Neuronal stem cell (in vitro differentiated cells): Measurements from ENCODE around the gene ADGRA3.

ENCODE experiments used
- DNase-seq: peaks from one replicate; pipeline ENCODE4 v3.0.0-alpha.2; 2013; ENCODE audit warnings: low spot score
- H2AFZ ChIP-seq: one replicate; pipeline ENCODE4 v1.6.1; 2013; ENCODE audit warnings: mild to moderate bottlenecking, low read length, inconsistent platforms
- H2AK5ac ChIP-seq: 2 replicates; pipeline ENCODE4 v1.6.1; 2013; ENCODE audit warnings: low read depth, mild to moderate bottlenecking, inconsistent platforms, low read length, moderate library complexity, mixed read lengths
- H2BK120ac ChIP-seq: 2 replicates; pipeline ENCODE4 v1.6.1; 2013; ENCODE audit warnings: low read depth, mild to moderate bottlenecking, inconsistent platforms, low read length, moderate library complexity, mixed read lengths
- H2BK12ac ChIP-seq: one replicate; pipeline ENCODE4 v1.6.1; 2013; ENCODE audit warnings: low read length, inconsistent platforms
- H2BK15ac ChIP-seq: 2 replicates; pipeline ENCODE4 v1.6.1; 2013; ENCODE audit warnings: mild to moderate bottlenecking, low read length, inconsistent platforms, mixed read lengths
- H2BK5ac ChIP-seq: one replicate; pipeline ENCODE4 v1.6.1; 2013; ENCODE audit warnings: inconsistent platforms, mild to moderate bottlenecking, low read length, moderate library complexity
- H3K14ac ChIP-seq: one replicate; pipeline ENCODE4 v1.6.1; 2013; ENCODE audit warnings: low read length, inconsistent platforms
- H3K18ac ChIP-seq: 2 replicates; pipeline ENCODE4 v1.6.1; 2013; ENCODE audit warnings: low read length, inconsistent platforms
- H3K23ac ChIP-seq: 2 replicates; pipeline ENCODE4 v1.6.1; 2013; ENCODE audit warnings: low read depth, mild to moderate bottlenecking, mixed read lengths, low read length, inconsistent platforms; ENCODE audit not compliant: poor library complexity
- H3K27ac ChIP-seq: replicated peaks from 3 replicates; pipeline ENCODE4 v1.5.1; 2013; ENCODE audit warnings: low read length, inconsistent platforms
- H3K27me3 ChIP-seq, 3 experiments: 2 replicates each; pipeline ENCODE4 v1.6.1; 2013; ENCODE audit warnings: low read length in 3 of 3, mild to moderate bottlenecking in 2 of 3, inconsistent platforms in 1 of 3, low read depth in 1 of 3, mixed read lengths in 1 of 3, moderate library complexity in 1 of 3; ENCODE audit not compliant: control insufficient read depth in 3 of 3, insufficient read depth in 3 of 3
- H3K36me3 ChIP-seq, 2 donors: replicated peaks in 1 of 2; 2 replicates each; pipeline ENCODE4 v1.6.1; 2013; ENCODE audit warnings: low read length in 2 of 2; ENCODE audit not compliant: control insufficient read depth in 2 of 2, insufficient read depth in 2 of 2
- H3K4ac ChIP-seq: 2 replicates; pipeline ENCODE4 v1.6.1; 2013; ENCODE audit warnings: inconsistent platforms, mild to moderate bottlenecking, low read length, moderate library complexity
- H3K4me1 ChIP-seq, 2 donors: 1 replicate in 1 of 2; 2 replicates in 1 of 2; pipeline ENCODE4 v1.6.1; 2013; ENCODE audit warnings: low read length in 2 of 2, low read depth in 1 of 2; ENCODE audit not compliant: control insufficient read depth in 2 of 2, insufficient read depth in 1 of 2
- H3K4me2 ChIP-seq: one replicate; pipeline ENCODE4 v1.6.1; 2013; ENCODE audit warnings: mild to moderate bottlenecking, low read length, inconsistent platforms; ENCODE audit not compliant: insufficient read depth, poor library complexity, severe bottlenecking
- H3K4me3 ChIP-seq, 2 donors: 2 replicates each; pipeline ENCODE4 v1.5.1; 2013; ENCODE audit warnings: low read length in 2 of 2, mild to moderate bottlenecking in 2 of 2, inconsistent platforms in 1 of 2, moderate library complexity in 1 of 2
- H3K79me1 ChIP-seq: one replicate; pipeline ENCODE4 v1.6.1; 2013; ENCODE audit warnings: low read depth, mild to moderate bottlenecking, inconsistent platforms, low read length, moderate library complexity
- H3K9ac ChIP-seq: one replicate; pipeline ENCODE4 v1.6.1; 2013; ENCODE audit warnings: mild to moderate bottlenecking, low read depth, low read length, inconsistent platforms; ENCODE audit not compliant: poor library complexity
- H3K9me3 ChIP-seq, 2 donors: replicated peaks in 1 of 2; 2 replicates each; pipeline versions ENCODE3 to v1.6.1; 2013; ENCODE audit warnings: low read length in 2 of 2, mild to moderate bottlenecking in 2 of 2, inconsistent platforms in 1 of 2, low read depth in 1 of 2, mixed read lengths in 1 of 2, moderate library complexity in 1 of 2; ENCODE audit not compliant: control insufficient read depth in 2 of 2, insufficient read depth in 1 of 2
- H4K8ac ChIP-seq: one replicate; pipeline ENCODE4 v1.6.1; 2013; ENCODE audit warnings: low read depth, mild to moderate bottlenecking, inconsistent platforms, low read length, moderate library complexity
- H4K91ac ChIP-seq: one replicate; pipeline ENCODE4 v1.6.1; 2013; ENCODE audit warnings: low read length, low read depth, mild to moderate bottlenecking, inconsistent platforms; ENCODE audit not compliant: poor library complexity
- WGBS, 2 donors: extraction: QIAGEN DNeasy Blood & Tissue Kit; methylation state at CpG; one replicate each; pipeline ENCODE4 v1.1.7; 2013; ENCODE audit warnings: missing lambda C conversion rate in 2 of 2, mixed read lengths in 1 of 2; ENCODE audit not compliant: insufficient read length in 2 of 2, insufficient replicate concordance in 1 of 2; ENCODE audit errors: extremely low coverage in 2 of 2; 5-methylcytosine and 5-hydroxymethylcytosine counted together

Gene ADGRA3

GRCh38 chr4:22442956-22443355 is 72.9 kb downstream of the ADGRA3 start:
- H2BK5ac ChIP-seq = no peak overlapping the region
- WGBS, 2 donors = no CpG with 5 or more reads among the region's 2 CpGs

GRCh38 chr4:22440999-22441398 is 74.9 kb downstream of the ADGRA3 start:
- peaks cover 8 to 99% of the 10 kb centered on the region in 2 donors for H3K36me3 ChIP-seq

More at GRCh38 chr4:22442956-22443355, 72.9 kb downstream of the ADGRA3 start:
- H3K79me1 ChIP-seq = no peaks in the 10 kb centered on the region
- H2AK5ac ChIP-seq = no peak overlapping the region
- no peak overlapping the region for H3K14ac ChIP-seq
- H3K36me3 ChIP-seq = peaks cover 8 to 99% of the 10 kb centered on the region in 2 donors
- no peak overlapping the region for H3K9ac ChIP-seq
- H2BK12ac ChIP-seq = no peak overlapping the region
- no peak overlapping the region for H3K4me2 ChIP-seq
- H4K91ac ChIP-seq = no peak overlapping the region
- no peaks in the 10 kb centered on the region for H3K4me1 ChIP-seq
- H3K9me3 ChIP-seq = peaks cover 0 to 11% of the 10 kb centered on the region in 2 donors
- H3K23ac ChIP-seq = no peak overlapping the region
- H4K8ac ChIP-seq = no peak overlapping the region
- DNase-seq = no peak
- no peak overlapping the region for H3K18ac ChIP-seq
- no peak overlapping the region for H3K4me3 ChIP-seq
- H3K27ac ChIP-seq = no peak overlapping the region
- no peak overlapping the region for H2BK15ac ChIP-seq
- no peaks in the 10 kb centered on the region for H3K27me3 ChIP-seq
- H3K4ac ChIP-seq = no peak overlapping the region
- H2BK120ac ChIP-seq = no peak overlapping the region
- H2AFZ ChIP-seq = no peak overlapping the region

GRCh38 chr4:22439947-22440346 is 75.9 kb downstream of the ADGRA3 start:
- Histone ChIP-seq H2AK5ac (no peak overlapping the region), H4K8ac (no peak overlapping the region)
- no CpG with 5 or more reads among the region's 2 CpGs for WGBS, 2 donors

More at GRCh38 chr4:22440999-22441398, 74.9 kb downstream of the ADGRA3 start:
- H3K14ac ChIP-seq = no peak overlapping the region
- H3K23ac ChIP-seq = no peak overlapping the region
- H3K18ac ChIP-seq = no peak overlapping the region
- DNase-seq = no peak
- H4K8ac ChIP-seq = no peak overlapping the region
- no peak overlapping the region for H2AK5ac ChIP-seq
- no peak overlapping the region for H3K9ac ChIP-seq
- H2BK12ac ChIP-seq = no peak overlapping the region
- H3K9me3 ChIP-seq = peaks cover 0 to 11% of the 10 kb centered on the region in 2 donors
- H3K4me1 ChIP-seq = no peaks in the 10 kb centered on the region
- H2AFZ ChIP-seq = no peak overlapping the region
- H2BK5ac ChIP-seq = no peak overlapping the region
- no peak overlapping the region for H4K91ac ChIP-seq
- no peaks in the 10 kb centered on the region for H3K27me3 ChIP-seq
- no peak overlapping the region for H3K4me2 ChIP-seq
- no peaks in the 10 kb centered on the region for H3K79me1 ChIP-seq
- no peak overlapping the region for H2BK120ac ChIP-seq
- no peak overlapping the region for H3K27ac ChIP-seq
- H3K4ac ChIP-seq = no peak overlapping the region
- no peak overlapping the region for H2BK15ac ChIP-seq
- H3K4me3 ChIP-seq = no peak overlapping the region

GRCh38 chr4:22435652-22436051 is 80.2 kb downstream of the ADGRA3 start:
- H2BK15ac ChIP-seq = no peak overlapping the region
- no peaks in the 10 kb centered on the region for H3K27me3 ChIP-seq
- H2AK5ac ChIP-seq = no peak overlapping the region
- H4K91ac ChIP-seq = no peak overlapping the region
- no peak overlapping the region for H2AFZ ChIP-seq
- H3K14ac ChIP-seq = no peak overlapping the region
- H3K27ac ChIP-seq = no peak overlapping the region
- no CpG with 5 or more reads among the region's 2 CpGs for WGBS, 2 donors
- no peak overlapping the region for H4K8ac ChIP-seq
- no peak overlapping the region for H3K4me2 ChIP-seq
- H3K18ac ChIP-seq = no peak overlapping the region
- H3K9me3 ChIP-seq = no peaks in the 10 kb centered on the region
- H3K23ac ChIP-seq = no peak overlapping the region
- H2BK12ac ChIP-seq = no peak overlapping the region
- H2BK120ac ChIP-seq = no peak overlapping the region
- no peaks in the 10 kb centered on the region for H3K4me1 ChIP-seq
- H3K9ac ChIP-seq = no peak overlapping the region
- peaks cover 2 to 93% of the 10 kb centered on the region in 2 donors for H3K36me3 ChIP-seq
- H2BK5ac ChIP-seq = no peak overlapping the region
- no peak overlapping the region for H3K4ac ChIP-seq
- no peaks in the 10 kb centered on the region for H3K79me1 ChIP-seq
- no peak for DNase-seq
- H3K4me3 ChIP-seq = no peak overlapping the region

More at GRCh38 chr4:22439947-22440346, 75.9 kb downstream of the ADGRA3 start:
- Histone ChIP-seq H4K91ac (no peak overlapping the region), H2AFZ (no peak overlapping the region), H3K27ac (no peak overlapping the region), H3K4me2 (no peak overlapping the region), H3K4ac (no peak overlapping the region), H2BK12ac (no peak overlapping the region), H3K9ac (no peak overlapping the region), H2BK15ac (no peak overlapping the region), H3K4me1 (no peaks in the 10 kb centered on the region), H3K18ac (no peak overlapping the region), H3K14ac (no peak overlapping the region), H3K23ac (no peak overlapping the region), H3K36me3 (peaks cover 5 to 99% of the 10 kb centered on the region in 2 donors), H3K4me3 (no peak overlapping the region), H2BK5ac (no peak overlapping the region), H3K27me3 (no peaks in the 10 kb centered on the region), H3K79me1 (no peaks in the 10 kb centered on the region), H3K9me3 (peaks cover 0 to 11% of the 10 kb centered on the region in 2 donors), H2BK120ac (no peak overlapping the region)
- no peak for DNase-seq
